HG03520 (cell line): ENCODE data around the gene CEBPA.

Experiments used
- ATAC-seq: cut with Tn5 transposase; IDR thresholded peaks from one replicate; pipeline ENCODE4 v1.9.1; 2021; ENCODE audit warnings: mild to moderate bottlenecking, moderate library complexity; ENCODE audit not compliant: unreplicated experiment

Gene CEBPA

GRCh38 chr19:33273881-33274662, 28.3 kb downstream of the CEBPA start:
- ATAC-seq, result no peak

GRCh38 chr19:33273065-33273736, 29.1 kb downstream of the CEBPA start:
- no peak for ATAC-seq

- no peak for ATAC-seq
Observed at GRCh38 chr19:33271246-33272021, 30.9 kb downstream of the CEBPA start.

DNA sequence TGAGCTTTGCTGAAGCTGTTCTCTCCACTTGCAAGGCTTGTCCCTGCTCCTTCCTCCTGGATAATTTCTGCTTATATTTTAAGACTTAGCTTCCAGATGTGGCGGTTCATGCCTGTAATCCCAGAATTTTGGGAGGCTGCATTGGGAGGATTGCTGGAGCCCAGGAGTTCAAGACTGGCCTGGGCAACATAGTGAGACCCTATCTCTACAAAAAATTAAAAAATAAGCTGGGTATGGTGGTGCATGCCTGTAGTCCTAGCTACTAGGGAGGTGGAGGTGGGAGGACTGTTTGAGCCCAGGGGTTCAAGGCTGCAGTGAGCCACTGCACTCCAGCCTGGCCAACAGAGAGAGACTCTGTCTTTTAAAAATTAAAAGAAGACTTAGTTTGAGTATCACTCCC, 31.6 kb downstream of the CEBPA start:
- ATAC-seq, result no peak

GRCh38 chr19:33269016-33269415, 33.3 kb downstream of the CEBPA start:
- ATAC-seq, result no peak

- no peak for ATAC-seq
Observed at GRCh38 chr19:33268162-33268991, 34.0 kb downstream of the CEBPA start.

GRCh38 chr19:33267706-33268105, 34.6 kb downstream of the CEBPA start:
- ATAC-seq, result no peak

DNA sequence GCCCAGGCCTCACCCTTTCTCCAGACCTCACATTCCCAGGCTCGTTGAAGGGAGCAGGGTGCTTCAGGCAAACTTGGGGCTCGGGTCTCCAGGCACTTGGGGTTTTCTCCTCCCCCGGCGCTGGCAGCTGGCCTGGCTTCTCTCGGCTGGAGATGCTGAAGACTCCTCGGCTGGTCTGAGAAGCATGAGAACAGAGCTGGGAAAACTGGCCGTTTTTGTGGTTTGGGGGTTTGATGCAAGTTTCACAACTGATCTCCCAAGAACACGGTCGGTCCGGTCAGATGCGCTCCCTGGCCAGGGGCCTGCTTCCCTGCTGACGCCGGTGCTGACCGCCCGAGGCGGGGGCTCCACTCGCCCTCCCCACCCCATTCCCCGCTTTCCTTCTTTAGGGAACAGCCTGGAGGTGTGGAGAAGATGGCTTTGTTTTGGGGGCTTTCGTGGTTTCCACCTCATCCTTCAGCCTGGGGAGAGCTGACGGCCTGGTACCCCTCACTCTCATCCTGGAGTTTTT, 35.3 kb downstream of the CEBPA start:
- no peak for ATAC-seq

DNA sequence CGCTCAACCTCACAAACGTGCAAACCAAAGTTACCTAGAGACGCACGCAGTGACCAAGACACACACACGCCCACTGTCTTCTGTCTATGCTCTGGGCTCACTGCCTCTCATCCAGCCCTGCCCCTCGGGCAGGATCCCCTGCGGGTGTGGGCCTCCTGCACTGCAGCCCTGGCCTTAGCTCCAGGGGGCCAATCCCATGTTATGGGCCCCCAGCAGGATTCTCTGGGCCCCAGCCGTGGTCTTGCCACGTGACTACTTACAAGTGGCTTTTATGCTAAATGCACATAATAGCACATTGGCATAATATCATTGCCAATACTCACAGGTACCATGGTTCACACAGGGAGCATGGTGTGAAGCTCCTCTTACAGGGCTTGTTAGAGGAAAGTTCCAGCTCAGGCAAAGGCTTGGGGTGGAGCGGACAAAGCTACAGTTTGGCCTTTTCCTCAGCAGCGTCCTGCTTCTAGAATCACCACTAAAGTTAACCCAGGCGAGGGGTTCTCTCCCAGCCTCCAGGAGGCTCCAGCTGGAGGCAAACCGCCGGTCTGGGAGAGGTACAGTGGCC, 37.4 kb downstream of the CEBPA start:
- no peak for ATAC-seq

- no peak for ATAC-seq
Observed at GRCh38 chr19:33263325-33264023, 38.9 kb downstream of the CEBPA start.

DNA sequence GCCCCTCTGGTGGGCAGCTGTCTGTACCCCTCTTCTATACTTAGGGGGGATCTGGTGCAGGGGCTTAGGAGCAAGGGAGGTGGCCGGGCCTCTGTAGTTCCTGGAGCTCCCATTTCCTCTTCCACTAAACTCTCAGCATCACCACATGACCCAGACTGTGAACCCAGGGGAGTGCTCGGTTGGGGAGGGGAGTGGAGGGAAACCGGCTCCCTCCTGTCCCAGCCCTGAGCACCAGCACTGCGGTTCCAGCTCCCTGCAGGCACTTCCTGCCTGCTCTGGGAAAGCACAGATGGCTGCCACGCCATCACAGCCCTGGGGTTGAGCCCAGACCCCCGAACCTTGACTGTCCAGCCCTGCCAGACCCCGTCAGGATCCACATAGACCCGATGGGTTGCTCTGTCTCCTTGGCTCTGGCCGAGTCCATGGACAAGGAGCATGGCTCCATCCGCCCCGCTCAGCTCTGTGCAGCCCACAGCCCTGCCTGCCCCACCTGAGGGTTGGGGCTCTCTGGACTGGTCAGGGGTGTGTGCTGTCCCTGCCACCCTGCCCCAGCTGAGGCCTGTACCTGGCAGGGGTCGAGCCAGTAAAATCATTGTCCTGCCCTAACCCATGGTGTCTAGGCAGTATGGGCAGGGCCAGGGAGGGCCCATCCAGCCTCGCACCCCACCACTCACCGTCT, 40.7 kb downstream of the CEBPA start:
- no peak for ATAC-seq

DNA sequence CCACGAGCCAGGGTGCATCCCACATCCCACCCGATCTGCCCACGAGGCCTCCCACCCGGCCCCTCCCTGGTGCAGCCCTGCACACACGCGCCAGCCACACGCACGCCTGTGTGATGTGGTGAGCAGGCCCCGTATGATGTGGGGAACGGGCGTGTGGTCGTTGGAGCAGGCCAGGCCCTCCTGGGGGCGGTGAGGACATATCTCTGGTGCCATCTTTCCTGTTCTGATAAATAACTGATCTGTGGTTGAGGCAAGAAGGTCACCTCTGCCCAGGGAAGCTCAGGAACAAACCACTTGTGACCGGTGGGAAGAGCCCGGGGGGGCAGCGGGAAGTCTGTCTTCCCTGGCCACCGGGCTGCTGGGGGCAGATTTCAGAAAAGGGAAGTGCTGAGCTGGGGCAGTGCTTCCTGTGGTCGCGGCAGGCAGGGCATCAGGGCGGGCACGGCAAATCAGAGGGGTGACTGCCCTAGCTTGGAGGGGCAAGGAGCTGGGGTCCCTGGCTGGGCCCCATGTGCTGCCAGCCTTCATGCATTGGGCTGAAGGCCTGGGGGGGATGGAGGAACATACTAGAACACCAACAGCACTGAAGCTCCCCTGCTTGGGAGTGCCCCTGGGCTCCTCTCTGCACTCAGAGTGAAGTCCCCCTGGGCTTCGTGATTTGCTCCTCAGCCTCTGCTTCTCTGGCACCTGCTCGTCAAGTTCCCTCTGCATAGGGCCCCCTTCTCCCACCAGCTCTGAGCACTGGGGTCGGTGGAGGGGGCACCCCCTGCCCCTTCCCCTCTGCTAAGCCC, 41.5 kb downstream of the CEBPA start:
- no peak for ATAC-seq

GRCh38 chr19:33259539-33259938, 42.8 kb downstream of the CEBPA start:
- no peak for ATAC-seq

- ATAC-seq, result no peak
Observed at GRCh38 chr19:33257828-33258227, 44.5 kb downstream of the CEBPA start.

DNA sequence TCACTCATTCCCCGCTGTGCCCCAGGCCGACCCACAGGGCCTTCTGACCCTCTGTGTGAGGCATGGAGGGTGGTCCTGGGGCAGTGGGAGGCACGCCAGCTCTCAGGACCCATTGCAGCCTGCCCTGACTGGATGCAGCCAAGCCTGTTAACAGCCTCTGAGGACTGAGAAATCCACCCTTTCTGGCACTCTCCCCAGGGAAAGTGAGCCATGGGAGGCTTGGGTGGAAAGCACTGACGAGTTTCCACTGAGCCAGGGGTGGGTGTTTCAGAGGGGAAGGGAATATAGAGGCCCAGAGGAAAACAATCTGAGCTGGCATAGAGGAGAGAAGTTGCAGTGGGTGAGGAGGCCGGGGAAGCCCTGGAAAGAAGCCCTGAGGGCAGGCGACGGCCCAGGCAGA, 46.1 kb downstream of the CEBPA start:
- ATAC-seq, result no peak

DNA sequence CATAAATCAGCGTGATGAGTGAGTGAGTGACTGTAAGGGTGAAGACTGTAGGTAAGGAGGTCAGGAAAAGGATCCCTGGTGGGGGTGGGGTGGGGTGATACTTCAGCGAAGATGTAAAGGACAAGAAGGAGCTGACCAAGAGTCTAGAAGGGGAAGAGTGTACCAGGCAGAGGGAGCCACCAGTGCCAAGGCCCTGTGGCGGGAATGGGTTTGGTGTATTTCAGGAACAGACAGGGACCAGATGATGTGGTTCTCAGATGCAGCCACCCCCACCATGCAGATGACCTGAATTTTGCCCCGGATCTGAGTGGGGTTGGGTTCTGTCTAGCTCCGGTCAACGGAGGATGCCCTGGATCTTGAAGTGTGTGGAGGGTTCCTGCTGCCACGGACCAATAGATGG, 46.6 kb downstream of the CEBPA start:
- ATAC-seq, result no peak

- no peak for ATAC-seq
Observed at GRCh38 chr19:33254245-33254824, 48.0 kb downstream of the CEBPA start.

GRCh38 chr19:33252971-33253370, 49.4 kb downstream of the CEBPA start:
- ATAC-seq, result no peak
